ENCODE measurements around the gene EBP.

GRCh38 chrX:48538641-48539344 lies 17.2 kb downstream of the EBP start:
- no peak for TF ChIP-seq GATA2 (IDR thresholded peaks at IDR 0.05; ENCODE audit: low read depth, low read length)
- no peak for TF ChIP-seq GATA3 (IDR thresholded peaks at IDR 0.05; ENCODE audit: low read depth, low read length)

All from SH-SY5Y (cell line).